Activated CD8-positive, alpha-beta memory T cell treated with anti-CD3 and anti-CD28 coated beads for 48 hours (primary cell): ENCODE measurements around the gene MYH11.

Source experiments
- DNase-seq, 3 experiments: peaks; one replicate each; pipeline ENCODE4 v3.0.0-alpha.2; 2020; ENCODE audit warnings: low read depth in 2 of 3, low spot score in 2 of 3

The MYH11 gene

GRCh38 chr16:15779664-15780351 lies 77.0 kb downstream of the MYH11 start:
- DNase-seq: no peak

- DNase-seq: no peak
Measured at GRCh38 chr16:15778999-15779614, 77.7 kb downstream of the MYH11 start.

- no peak for DNase-seq
Measured at GRCh38 chr16:15778204-15778743, 78.6 kb downstream of the MYH11 start.

- no peak for DNase-seq
Measured at GRCh38 chr16:15777533-15778203, 79.2 kb downstream of the MYH11 start.

- no peak for DNase-seq
Measured at GRCh38 chr16:15776572-15776971, 80.3 kb downstream of the MYH11 start.

- no peak for DNase-seq
Measured at GRCh38 chr16:15775663-15776304, 81.0 kb downstream of the MYH11 start.

- DNase-seq: no peak
Measured at GRCh38 chr16:15775209-15775608, 81.6 kb downstream of the MYH11 start.

GRCh38 chr16:15773968-15774367 lies 82.9 kb downstream of the MYH11 start:
- no peak for DNase-seq

- no peak for DNase-seq
Measured at GRCh38 chr16:15772579-15773293, 84.1 kb downstream of the MYH11 start.

- DNase-seq: no peak
Measured at GRCh38 chr16:15771694-15772093, 85.1 kb downstream of the MYH11 start.

GRCh38 chr16:15770512-15770911 lies 86.3 kb downstream of the MYH11 start:
- no peak for DNase-seq

GRCh38 chr16:15770107-15770506 lies 86.7 kb downstream of the MYH11 start:
- no peak for DNase-seq

- no peak for DNase-seq
Measured at GRCh38 chr16:15769239-15769638, 87.6 kb downstream of the MYH11 start.

- no peak for DNase-seq
Measured at GRCh38 chr16:15768201-15768600, 88.6 kb downstream of the MYH11 start.

- DNase-seq: no peak
Measured at GRCh38 chr16:15766918-15767317, 89.9 kb downstream of the MYH11 start.

- DNase-seq: no peak
Measured at GRCh38 chr16:15765880-15766279, 90.9 kb downstream of the MYH11 start.

- no peak for DNase-seq
Measured at GRCh38 chr16:15765116-15765515, 91.7 kb downstream of the MYH11 start.

- DNase-seq: no peak
Measured at GRCh38 chr16:15764112-15764511, 92.7 kb downstream of the MYH11 start.

- DNase-seq: no peak
Measured at GRCh38 chr16:15760129-15760528, 96.7 kb downstream of the MYH11 start.

GRCh38 chr16:15759070-15759469 lies 97.8 kb downstream of the MYH11 start:
- no peak for DNase-seq

GRCh38 chr16:15757630-15758251 lies 99.1 kb downstream of the MYH11 start:
- DNase-seq: no peak
